Prostate gland (tissue), 2 donors: ENCODE measurements around the gene SYNPO2.

Experiments used
- POLR2A ChIP-seq: fragments of 450-650 bp; IDR thresholded peaks from one replicate; pipeline ENCODE4 v1.6.1; 2016; ENCODE audit warnings: antibody characterized with exemption, mild to moderate bottlenecking
- TF ChIP-seq, protein P1 (sequence below), 4 experiments: fragments of 200-600 bp in 2 of 4; fragments of 450-650 bp in 2 of 4; sonication (generic) in 2 of 4; IDR thresholded peaks; 1 replicate in 3 of 4; 2 replicates in 1 of 4; pipeline ENCODE4 v1.5.1; 2016 to 2019; ENCODE audit warnings: antibody characterized with exemption in 4 of 4, mild to moderate bottlenecking in 2 of 4, moderate library complexity in 2 of 4

DNA sequence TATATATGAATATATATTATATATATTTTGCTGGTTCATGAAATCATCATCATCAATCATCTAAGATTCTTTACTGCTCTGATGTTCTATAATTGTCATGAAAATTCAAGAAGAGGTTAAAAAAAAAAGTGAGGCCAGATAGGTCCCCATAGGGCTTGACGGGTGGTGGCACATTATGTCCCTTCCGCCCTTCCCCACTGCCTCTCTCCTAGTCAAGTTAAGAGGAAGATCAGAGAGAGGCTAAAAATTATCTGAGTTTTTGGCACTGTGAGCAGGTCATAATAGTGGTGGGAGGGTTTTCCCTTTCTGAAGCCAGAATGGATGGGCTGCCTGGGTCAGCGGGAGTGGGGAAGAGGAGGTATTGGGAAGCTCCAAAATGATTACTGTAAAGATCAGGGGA lies 5.4 kb downstream of the SYNPO2 start:
- TF ChIP-seq, protein P1, sequence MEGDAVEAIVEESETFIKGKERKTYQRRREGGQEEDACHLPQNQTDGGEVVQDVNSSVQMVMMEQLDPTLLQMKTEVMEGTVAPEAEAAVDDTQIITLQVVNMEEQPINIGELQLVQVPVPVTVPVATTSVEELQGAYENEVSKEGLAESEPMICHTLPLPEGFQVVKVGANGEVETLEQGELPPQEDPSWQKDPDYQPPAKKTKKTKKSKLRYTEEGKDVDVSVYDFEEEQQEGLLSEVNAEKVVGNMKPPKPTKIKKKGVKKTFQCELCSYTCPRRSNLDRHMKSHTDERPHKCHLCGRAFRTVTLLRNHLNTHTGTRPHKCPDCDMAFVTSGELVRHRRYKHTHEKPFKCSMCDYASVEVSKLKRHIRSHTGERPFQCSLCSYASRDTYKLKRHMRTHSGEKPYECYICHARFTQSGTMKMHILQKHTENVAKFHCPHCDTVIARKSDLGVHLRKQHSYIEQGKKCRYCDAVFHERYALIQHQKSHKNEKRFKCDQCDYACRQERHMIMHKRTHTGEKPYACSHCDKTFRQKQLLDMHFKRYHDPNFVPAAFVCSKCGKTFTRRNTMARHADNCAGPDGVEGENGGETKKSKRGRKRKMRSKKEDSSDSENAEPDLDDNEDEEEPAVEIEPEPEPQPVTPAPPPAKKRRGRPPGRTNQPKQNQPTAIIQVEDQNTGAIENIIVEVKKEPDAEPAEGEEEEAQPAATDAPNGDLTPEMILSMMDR (IDR thresholded peaks at IDR 0.05), result no peak
- no peak for TF ChIP-seq POLR2A
